GM23248 (cell line): ENCODE data around the gene RTN4RL1. TPM values are rescaled to one million over a fixed set of nuclear protein-coding genes. Genes with fewer than 3 reads are reported as not detected.

Experiments used
- DNase-seq: peaks from one replicate; pipeline ENCODE4 v3.0.0-alpha.2; 2015
- H2AFZ ChIP-seq: fragments of 200-600 bp; sonication (generic); 2 replicates; pipeline ENCODE4 v1.6.1; 2016; ENCODE audit warnings: antibody characterized with exemption
- H3F3A ChIP-seq: fragments of 200-600 bp; sonication (generic); 2 replicates; pipeline ENCODE4 v1.6.1; 2016; ENCODE audit warnings: mild to moderate bottlenecking, antibody characterized with exemption, mixed run types; ENCODE audit not compliant: insufficient read depth
- H3K27ac ChIP-seq: fragments of 200-600 bp; sonication (generic); 2 replicates; pipeline ENCODE4 v1.5.1; 2016; ENCODE audit warnings: mild to moderate bottlenecking
- H3K27me3 ChIP-seq: fragments of 200-600 bp; sonication (generic); replicated peaks from 2 replicates; pipeline ENCODE4 v1.6.1; 2016; ENCODE audit warnings: mild to moderate bottlenecking; ENCODE audit not compliant: insufficient read depth
- H3K36me3 ChIP-seq: fragments of 200-600 bp; sonication (generic); 2 replicates; pipeline ENCODE4 v1.6.1; 2016; ENCODE audit warnings: low read depth, mild to moderate bottlenecking
- H3K4me1 ChIP-seq: fragments of 200-600 bp; sonication (generic); 2 replicates; pipeline ENCODE4 v1.6.1; 2016; ENCODE audit warnings: mild to moderate bottlenecking; ENCODE audit not compliant: insufficient read depth
- H3K4me2 ChIP-seq: fragments of 200-600 bp; sonication (generic); one replicate; pipeline ENCODE4 v1.6.1; 2016; ENCODE audit warnings: mild to moderate bottlenecking; ENCODE audit not compliant: unreplicated experiment
- H3K4me3 ChIP-seq: fragments of 200-600 bp; sonication (generic); 2 replicates; pipeline ENCODE4 v1.5.1; 2016; ENCODE audit warnings: mild to moderate bottlenecking
- H3K79me2 ChIP-seq: fragments of 200-600 bp; sonication (generic); 2 replicates; pipeline ENCODE4 v1.6.1; 2016; ENCODE audit warnings: mild to moderate bottlenecking; ENCODE audit not compliant: insufficient read depth
- H3K9ac ChIP-seq: fragments of 200-600 bp; sonication (generic); 2 replicates; pipeline ENCODE4 v1.6.1; 2016; ENCODE audit warnings: mild to moderate bottlenecking
- H3K9me2 ChIP-seq: fragments of 200-600 bp; sonication (generic); 2 replicates; pipeline ENCODE4 v1.6.1; 2016; ENCODE audit warnings: mixed run types, mild to moderate bottlenecking, moderate library complexity; ENCODE audit not compliant: insufficient read depth
- H3K9me3 ChIP-seq: fragments of 200-600 bp; sonication (generic); one replicate; pipeline ENCODE4 v1.6.1; 2017; ENCODE audit warnings: low read depth
- H4K20me1 ChIP-seq: fragments of 200-600 bp; sonication (generic); 2 replicates; pipeline ENCODE4 v1.6.0; 2016; ENCODE audit not compliant: insufficient read depth
- EZH2 ChIP-seq: fragments of 200-600 bp; sonication (generic); IDR thresholded peaks from 2 replicates; pipeline ENCODE4 v1.6.1; 2018; ENCODE audit warnings: antibody characterized with exemption, mild to moderate bottlenecking; ENCODE audit not compliant: insufficient read depth, poor library complexity, severe bottlenecking
- EZH2phosphoT487 ChIP-seq: fragments of 200-600 bp; sonication (generic); IDR thresholded peaks from 2 replicates; pipeline ENCODE4 v1.6.1; 2018; ENCODE audit warnings: antibody characterized with exemption, moderate library complexity, mild to moderate bottlenecking, low read depth; ENCODE audit not compliant: insufficient read depth
- WGBS, 2 experiments: methylation state at CpG; one replicate each; pipeline ENCODE4 v1.1.6; 2015 to 2017; ENCODE audit warnings: low lambda C conversion rate in 2 of 2, low coverage in 1 of 2; ENCODE audit errors: missing lambda C conversion rate in 2 of 2; 5-methylcytosine and 5-hydroxymethylcytosine counted together
- in situ Hi-C: fragments of 300-500 bp; cut with MboI; formaldehyde crosslinking; loops from 2 replicates; pipeline ENCODE4 v1.15.0; 2020
- polyA plus RNA-seq: library from polyadenylated mRNA; unstranded; fragments of >200 nt; fragmentation: Nextera tagmentation; extraction: Ambion mirVana; gene quantifications from 2 replicates; pipeline ENCODE4 v1.2.1, GENCODE V29; 2016
- total RNA-seq: library from RNA; depleted of rRNA; stranded (reverse); fragments of >200 nt; shearing (Covaris generic); gene quantifications from 2 replicates; pipeline ENCODE4 v1.2.3, GENCODE V29; 2014

The RTN4RL1 gene
- total and polyA plus RNA-seq, 2 experiments from 2014 or later = 0.22 TPM; not detected in 1

DNA sequence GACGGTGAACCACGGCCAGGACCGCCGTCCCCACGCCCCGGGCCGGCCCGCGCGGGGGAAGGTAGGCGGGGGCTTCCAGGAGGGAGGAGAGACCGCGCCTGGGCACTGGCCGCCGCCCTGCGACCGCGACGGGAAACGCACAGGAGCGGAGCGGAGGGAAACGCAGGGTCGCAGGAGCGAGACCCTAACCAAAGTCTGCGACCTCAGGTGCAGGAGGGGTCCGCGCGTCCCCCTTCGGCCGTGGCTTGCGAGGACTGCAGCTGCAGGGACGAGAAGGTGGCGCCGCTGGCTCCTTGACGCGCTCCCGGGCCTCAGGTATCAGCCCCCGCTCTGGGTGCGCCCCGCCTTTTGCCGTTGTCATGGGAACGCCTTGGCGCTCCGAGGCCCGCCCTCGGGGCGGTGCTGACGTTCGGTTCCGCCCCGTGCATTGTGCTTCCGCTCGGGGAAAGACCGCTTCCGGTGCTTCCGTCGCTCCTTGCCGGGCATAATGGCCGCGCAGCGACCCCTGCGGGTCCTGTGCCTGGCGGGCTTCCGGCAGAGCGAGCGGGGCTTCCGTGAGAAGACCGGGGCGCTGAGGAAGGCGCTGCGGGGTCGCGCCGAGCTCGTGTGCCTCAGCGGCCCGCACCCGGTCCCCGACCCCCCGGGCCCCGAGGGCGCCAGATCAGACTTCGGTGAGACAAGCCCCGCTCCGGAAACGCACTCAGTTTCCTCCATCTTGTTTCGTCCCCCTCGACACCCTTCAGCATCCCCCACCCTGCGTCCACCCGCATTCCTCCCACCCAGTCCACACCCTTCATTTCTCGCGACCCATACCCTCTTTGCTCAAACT is 16.6 kb upstream of the RTN4RL1 start, which contains the start of gene OVCA2:
Gene OVCA2, plus strand, starts transcription at position 462 of the 829 bp plus-strand sequence. Its CDS starts 26 bp downstream, at position 488.
- Histone ChIP-seq H3K9ac (peak within 1 kb of the TSS; percentile 92), H3K9me2 (no peaks in the 10 kb centered on the region), H3K27ac (peak within 1 kb of the TSS; percentile 85), H3K4me1 (peaks cover 25% of the 10 kb centered on the region), H3K9me3 (no peaks in the 10 kb centered on the region), H3K4me2 (peak within 1 kb of the TSS; percentile 95), H2AFZ (peak within 1 kb of the TSS; percentile 69), H4K20me1 (no peaks in the 10 kb centered on the region), H3K4me3 (peak within 1 kb of the TSS; percentile 89), H3F3A (peaks cover 34% of the 10 kb centered on the region), H3K79me2 (peaks cover 30% of the 10 kb centered on the region), H3K36me3 (peaks cover 7% of the 10 kb centered on the region; the same call in 1 of the 2 replicates), H3K27me3 (no peaks in the 10 kb centered on the region)
- TF ChIP-seq EZH2 (no peak), EZH2phosphoT487 (no peak)
- WGBS, 2 experiments = 1 to 2% methylated on average over 64 to 65 of the region's 93 CpGs
- in situ Hi-C loops = no loop called here
- peak; percentile 99 for DNase-seq

DNA sequence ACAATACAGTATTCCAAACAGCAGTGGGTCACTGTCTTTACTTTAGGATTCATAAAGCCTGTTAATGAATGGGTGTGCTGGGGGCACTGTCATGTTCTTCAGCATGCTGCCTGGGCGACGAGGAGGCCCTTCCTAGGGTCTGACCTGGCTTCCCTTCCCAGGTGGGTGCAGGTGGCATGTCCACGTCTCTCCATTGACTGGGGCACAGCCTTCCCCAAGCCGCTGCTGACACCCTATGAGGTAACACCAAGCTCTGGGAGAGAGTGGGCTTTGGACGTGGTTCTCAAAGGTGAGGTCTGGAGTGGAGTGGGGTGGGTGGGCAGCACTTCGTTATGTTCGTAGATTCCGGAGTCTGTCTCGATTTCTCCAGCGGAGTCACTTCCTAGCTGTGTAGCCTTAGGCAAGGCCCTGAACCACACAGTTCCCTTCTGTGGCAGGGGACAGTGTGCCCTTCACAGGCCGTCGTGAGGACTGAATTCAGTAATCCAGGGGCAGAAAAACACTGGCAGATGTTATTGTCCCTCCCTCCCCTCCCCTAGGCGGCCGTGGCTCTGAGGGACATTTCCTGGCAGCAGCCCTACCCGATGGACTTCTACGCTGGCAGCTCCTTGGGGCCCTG is 15.9 kb upstream of the RTN4RL1 start:
- in situ Hi-C loops = no loop called here
- Histone ChIP-seq H3K9me2 (no peaks in the 10 kb centered on the region), H3F3A (peaks cover 34% of the 10 kb centered on the region), H3K36me3 (peaks cover 12% of the 10 kb centered on the region; the same call in 1 of the 2 replicates), H3K4me2 (peak overlapping the region; percentile 95), H3K4me3 (peak overlapping the region; percentile 89), H3K79me2 (peaks cover 30% of the 10 kb centered on the region), H3K27ac (peak overlapping the region; percentile 85), H4K20me1 (no peaks in the 10 kb centered on the region), H3K4me1 (peaks cover 25% of the 10 kb centered on the region), H3K9ac (peak overlapping the region; percentile 92), H3K27me3 (no peaks in the 10 kb centered on the region), H2AFZ (peak overlapping the region; percentile 69; the same call in 1 of the 2 replicates), H3K9me3 (no peaks in the 10 kb centered on the region)
- TF ChIP-seq EZH2 (no peak), EZH2phosphoT487 (no peak)
- no peak for DNase-seq
- 44 to 47% methylated on average over 15 to 16 of the region's 16 CpGs for WGBS, 2 experiments

DNA sequence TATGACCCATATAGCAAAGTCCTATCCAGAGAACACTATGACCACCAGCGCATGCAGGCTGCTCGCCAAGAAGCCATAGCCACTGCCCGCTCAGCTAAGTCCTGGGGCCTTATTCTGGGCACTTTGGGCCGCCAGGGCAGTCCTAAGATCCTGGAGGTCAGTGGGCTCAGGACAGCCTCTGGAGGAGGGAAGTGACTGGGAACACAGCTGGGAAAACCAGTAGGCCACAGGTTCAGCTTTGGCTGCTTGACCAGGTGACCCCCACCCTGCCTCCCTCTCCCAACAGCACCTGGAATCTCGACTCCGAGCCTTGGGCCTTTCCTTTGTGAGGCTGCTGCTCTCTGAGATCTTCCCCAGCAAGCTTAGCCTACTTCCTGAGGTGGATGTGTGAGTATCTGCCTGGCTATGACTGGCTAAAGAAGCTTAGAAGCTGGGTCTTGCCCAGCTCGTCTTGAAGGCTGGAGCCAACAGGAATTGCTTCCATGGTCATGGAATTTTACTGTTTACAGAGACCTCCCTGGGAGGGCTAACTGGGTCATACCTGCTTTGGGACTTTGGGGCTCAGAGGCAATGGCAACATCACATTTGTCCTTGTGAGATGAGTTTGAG is 15.2 kb upstream of the RTN4RL1 start:
- H3K4me2 ChIP-seq = no peak overlapping the region
- H2AFZ ChIP-seq = no peak overlapping the region
- no peak overlapping the region for H3K4me3 ChIP-seq
- no peak overlapping the region for H3K27ac ChIP-seq
- in situ Hi-C loops = no loop called here
- peak; percentile 25 for DNase-seq
- no peak overlapping the region for H3K9ac ChIP-seq
- peaks cover 12% of the 10 kb centered on the region; the same call in 1 of the 2 replicates for H3K36me3 ChIP-seq
- H3K9me3 ChIP-seq = no peaks in the 10 kb centered on the region
- no peaks in the 10 kb centered on the region for H3K9me2 ChIP-seq
- no peaks in the 10 kb centered on the region for H4K20me1 ChIP-seq
- H3K4me1 ChIP-seq = peaks cover 25% of the 10 kb centered on the region
- peaks cover 29% of the 10 kb centered on the region for H3K79me2 ChIP-seq
- no peaks in the 10 kb centered on the region for H3K27me3 ChIP-seq
- H3F3A ChIP-seq = peaks cover 34% of the 10 kb centered on the region
- WGBS, 2 experiments = 85 to 87% methylated on average over 7 of the region's 7 CpGs
- no peak for TF ChIP-seq EZH2phosphoT487
- no peak for TF ChIP-seq EZH2

DNA sequence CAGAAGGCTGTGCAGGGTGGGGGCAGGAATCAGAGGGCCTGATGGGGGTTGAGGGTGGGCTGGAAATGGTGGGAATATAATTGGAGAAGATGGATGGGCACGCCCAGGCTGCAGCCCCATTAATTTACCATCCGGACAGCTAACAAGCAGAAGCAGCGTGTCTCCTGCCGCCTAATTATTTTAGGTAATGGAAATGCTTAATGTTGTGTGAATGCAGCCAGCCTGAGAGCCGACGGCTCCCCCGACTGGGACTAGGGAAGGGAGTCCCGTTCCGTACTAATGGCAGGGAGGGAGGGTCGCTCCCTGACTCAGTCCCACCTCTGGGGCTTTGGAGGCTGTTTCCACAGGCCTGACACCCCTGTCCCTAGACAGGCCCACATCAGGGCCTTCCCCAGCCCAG is 12.0 kb upstream of the RTN4RL1 start:
- Histone ChIP-seq H3K9me3 (no peaks in the 10 kb centered on the region), H3K36me3 (peaks cover 5% of the 10 kb centered on the region; the same call in 1 of the 2 replicates), H3K9ac (no peak overlapping the region), H3K79me2 (peaks cover 6% of the 10 kb centered on the region), H4K20me1 (no peaks in the 10 kb centered on the region), H3K9me2 (no peaks in the 10 kb centered on the region), H3K27me3 (no peaks in the 10 kb centered on the region), H3K27ac (no peak overlapping the region), H2AFZ (no peak overlapping the region), H3K4me3 (no peak overlapping the region), H3F3A (peaks cover 23% of the 10 kb centered on the region), H3K4me1 (peaks cover 16% of the 10 kb centered on the region), H3K4me2 (no peak overlapping the region)
- WGBS, 2 experiments = 87 to 89% methylated on average over 10 of the region's 10 CpGs
- TF ChIP-seq EZH2phosphoT487 (no peak), EZH2 (no peak)
- DNase-seq = no peak
- in situ Hi-C loops = no loop called here
